Endothelial cell of umbilical vein (primary cell): ENCODE data around the gene SMARCA2. TPM values are rescaled to one million over a fixed set of nuclear protein-coding genes. Genes with fewer than 3 reads are reported as not detected.

Experiments used
- BruUV-seq: library from RNA; stranded (reverse); fragments of 400-500 nt; replicated peaks from 2 replicates; lab custom pipeline; 2021; lab: Mats Ljungman, UMichigan
- CTCF ChIA-PET: fragments of 300-600, 350-600 bp; sonication (Branson Sonifier 250); formaldehyde crosslinking; loops from one replicate; lab custom pipeline; 2021; ENCODE audit warnings: antibody characterized with exemption, inconsistent platforms; lab: Charles Lee
- POLR2A ChIA-PET: fragments of 300-600, 350-600 bp; sonication (Branson Sonifier 250); formaldehyde crosslinking; loops from one replicate; lab custom pipeline; 2021; ENCODE audit warnings: antibody characterized with exemption, inconsistent platforms; lab: Charles Lee
- DNase-seq: peaks from one replicate; pipeline ENCODE4 v3.0.0-alpha.2; 2011; ENCODE audit warnings: low read depth, low spot score
- FAIRE-seq: peaks from 2 replicates; lab custom pipeline; 2011; peaks lifted over from hg19 to GRCh38; lab: Jason Lieb, UNC
- H2AFZ ChIP-seq: 2 replicates; pipeline ENCODE4 v1.6.0; 2012; ENCODE audit warnings: low read depth, low read length, control low read depth, inconsistent platforms
- H3K27ac ChIP-seq: 2 replicates; pipeline ENCODE4 v1.5.1; 2011; ENCODE audit warnings: low read depth, mild to moderate bottlenecking, control low read depth, low read length, moderate library complexity; ENCODE audit not compliant: insufficient read depth
- H3K27me3 ChIP-seq, 2 experiments: 2 replicates each; pipeline versions ENCODE4 v1.6.0 to v1.6.1; 2011; ENCODE audit warnings: low read length in 2 of 2, mixed read lengths in 1 of 2; ENCODE audit not compliant: control insufficient read depth in 2 of 2, insufficient read depth in 2 of 2
- H3K36me3 ChIP-seq, 2 experiments: 2 replicates in 1 of 2; 3 replicates in 1 of 2; pipeline ENCODE4 v1.5.1; 2011; ENCODE audit warnings: low read length in 2 of 2, mild to moderate bottlenecking in 1 of 2, moderate library complexity in 1 of 2; ENCODE audit not compliant: control insufficient read depth in 2 of 2, insufficient read depth in 2 of 2; ENCODE audit errors: extremely low read depth in 1 of 2
- H3K4me1 ChIP-seq: 3 replicates; pipeline ENCODE4 v1.5.1; 2011; ENCODE audit warnings: mild to moderate bottlenecking, low read length; ENCODE audit not compliant: control insufficient read depth, insufficient read depth; ENCODE audit errors: extremely low read depth
- H3K4me2 ChIP-seq: 2 replicates; pipeline ENCODE4 v1.6.1; 2011; ENCODE audit warnings: low read length, control low read depth, mixed read lengths; ENCODE audit not compliant: insufficient read depth
- H3K4me3 ChIP-seq, 3 experiments: fragments of 200-600 bp in 1 of 3; sonication (generic), shearing (Covaris generic) in 1 of 3; replicated peaks in 1 of 3; 2 replicates each; pipeline ENCODE4 v1.5.1; 2011 to 2016; ENCODE audit warnings: control low read depth in 3 of 3, low read length in 3 of 3, mild to moderate bottlenecking in 2 of 3, inconsistent platforms in 1 of 3, low read depth in 1 of 3, moderate library complexity in 1 of 3; ENCODE audit not compliant: insufficient read depth in 1 of 3
- H3K79me2 ChIP-seq: 2 replicates; pipeline ENCODE4 v1.6.0; 2012; ENCODE audit warnings: low read length, inconsistent platforms; ENCODE audit not compliant: control insufficient read depth, insufficient read depth
- H3K9ac ChIP-seq: replicated peaks from 2 replicates; pipeline ENCODE3; 2011; ENCODE audit warnings: low read length, control low read depth; ENCODE audit not compliant: insufficient read depth; ENCODE audit errors: extremely low read depth
- H3K9me1 ChIP-seq: replicated peaks from 3 replicates; pipeline ENCODE4 v1.6.0; 2011; ENCODE audit warnings: mild to moderate bottlenecking, low read length; ENCODE audit not compliant: control insufficient read depth, insufficient read depth; ENCODE audit errors: extremely low read depth
- H3K9me3 ChIP-seq: replicated peaks from 2 replicates; pipeline ENCODE4 v1.5.1; 2012; ENCODE audit warnings: low read length, inconsistent platforms; ENCODE audit not compliant: control insufficient read depth, insufficient read depth
- H4K20me1 ChIP-seq: replicated peaks from 2 replicates; pipeline ENCODE3; 2011; ENCODE audit warnings: mild to moderate bottlenecking, low read length; ENCODE audit not compliant: control insufficient read depth, insufficient read depth; ENCODE audit errors: extremely low read depth
- EZH2 ChIP-seq: IDR thresholded peaks from 2 replicates; pipeline ENCODE4 v1.6.1; 2012; ENCODE audit warnings: borderline replicate concordance, low read depth, mild to moderate bottlenecking, moderate library complexity, low read length, inconsistent platforms; ENCODE audit not compliant: severe bottlenecking
- FOS ChIP-seq: IDR thresholded peaks from 2 replicates; pipeline ENCODE4 v1.6.1; 2011; ENCODE audit warnings: mild to moderate bottlenecking, low read length, moderate library complexity, borderline replicate concordance; ENCODE audit not compliant: insufficient read depth
- GATA2 ChIP-seq: IDR thresholded peaks from 2 replicates; pipeline ENCODE4 v1.7.0; 2011; ENCODE audit warnings: low read depth, mild to moderate bottlenecking, moderate library complexity, mixed read lengths, low read length; ENCODE audit not compliant: insufficient read length, insufficient read depth
- JUN ChIP-seq: IDR thresholded peaks from 2 replicates; pipeline ENCODE4 v1.6.1; 2011; ENCODE audit warnings: borderline replicate concordance, low read depth; ENCODE audit not compliant: insufficient read length, insufficient read depth
- MAX ChIP-seq: IDR thresholded peaks from 2 replicates; pipeline ENCODE4 v1.6.1; 2011; ENCODE audit not compliant: insufficient read depth, insufficient read length
- MYC ChIP-seq: IDR thresholded peaks from one replicate; pipeline ENCODE4 v1.6.1; 2011; ENCODE audit warnings: mild to moderate bottlenecking, low read depth, low read length
- POLR2A ChIP-seq: IDR thresholded peaks from 2 replicates; pipeline ENCODE4 v1.6.1; 2012; ENCODE audit warnings: low read depth, mild to moderate bottlenecking, control low read depth, low read length
- POLR2AphosphoS5 ChIP-seq: IDR thresholded peaks from 2 replicates; pipeline ENCODE4 v1.6.1; 2012; ENCODE audit warnings: low read depth, mild to moderate bottlenecking, control low read depth, low read length, moderate library complexity; ENCODE audit not compliant: insufficient read depth
- dilution Hi-C: fragments of 300-500 bp; cut with MboI; formaldehyde crosslinking; loops from one replicate; pipeline ENCODE4 v1.15.0; 2019; ENCODE audit warnings: low sequenced_read_pairs; ENCODE audit not compliant: extremely low pct_ligation_motif_present
- intact Hi-C: fragments of 100-400 bp; cut with micrococcal nuclease; formaldehyde crosslinking; loops from one replicate; pipeline ENCODE4 v1.10.0; 2022
- polyA plus RNA-seq, 4 experiments: library from polyadenylated mRNA; depleted of rRNA in 3 of 4; stranded (reverse) in 3 of 4; unstranded in 1 of 4; fragments of >200 nt; gene quantifications; 2 replicates each; pipeline versions ENCODE4 v1.2.1 to v1.2.3, GENCODE V29; 2011 to 2012; ENCODE audit warnings: missing spikeins in 1 of 4
- total RNA-seq: library from RNA; stranded (reverse); gene quantifications from 2 replicates; pipeline ENCODE4 v1.2.3, GENCODE V29; 2021
- TF ChIP-seq, protein P1 (sequence below), 2 donors: IDR thresholded peaks; 1 replicate in 1 of 2; 2 replicates in 1 of 2; pipeline ENCODE4 v1.5.1; 2011; ENCODE audit warnings: low read length in 2 of 2, mild to moderate bottlenecking in 2 of 2, moderate library complexity in 2 of 2, control low read depth in 1 of 2, inconsistent platforms in 1 of 2, low read depth in 1 of 2; ENCODE audit not compliant: insufficient read depth in 1 of 2; ENCODE audit errors: extremely low read depth in 1 of 2

The SMARCA2 gene
- total and polyA plus RNA-seq, 2 donors (not counting 3 experiments of a cell fraction or from before 2014, with no cell fraction given), result 54.5 to 79.9 TPM

GRCh38 chr9:2140600-2141223, 125.6 kb downstream of the SMARCA2 start:
- TF ChIP-seq, protein P1, sequence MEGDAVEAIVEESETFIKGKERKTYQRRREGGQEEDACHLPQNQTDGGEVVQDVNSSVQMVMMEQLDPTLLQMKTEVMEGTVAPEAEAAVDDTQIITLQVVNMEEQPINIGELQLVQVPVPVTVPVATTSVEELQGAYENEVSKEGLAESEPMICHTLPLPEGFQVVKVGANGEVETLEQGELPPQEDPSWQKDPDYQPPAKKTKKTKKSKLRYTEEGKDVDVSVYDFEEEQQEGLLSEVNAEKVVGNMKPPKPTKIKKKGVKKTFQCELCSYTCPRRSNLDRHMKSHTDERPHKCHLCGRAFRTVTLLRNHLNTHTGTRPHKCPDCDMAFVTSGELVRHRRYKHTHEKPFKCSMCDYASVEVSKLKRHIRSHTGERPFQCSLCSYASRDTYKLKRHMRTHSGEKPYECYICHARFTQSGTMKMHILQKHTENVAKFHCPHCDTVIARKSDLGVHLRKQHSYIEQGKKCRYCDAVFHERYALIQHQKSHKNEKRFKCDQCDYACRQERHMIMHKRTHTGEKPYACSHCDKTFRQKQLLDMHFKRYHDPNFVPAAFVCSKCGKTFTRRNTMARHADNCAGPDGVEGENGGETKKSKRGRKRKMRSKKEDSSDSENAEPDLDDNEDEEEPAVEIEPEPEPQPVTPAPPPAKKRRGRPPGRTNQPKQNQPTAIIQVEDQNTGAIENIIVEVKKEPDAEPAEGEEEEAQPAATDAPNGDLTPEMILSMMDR (IDR thresholded peaks at IDR 0.05; ENCODE audit: extremely low read depth in 1 of 2, insufficient read depth in 1 of 2, low read depth in 1 of 2, low read length in 2 of 2), result no peak
- TF ChIP-seq POLR2AphosphoS5 (no peak), FOS (no peak), MYC (no peak), MAX (no peak), POLR2A (no peak), EZH2 (no peak), JUN (no peak), GATA2 (no peak)

More at GRCh38 chr9:2140600-2141223, 125.6 kb downstream of the SMARCA2 start:
- no peak overlapping the region for H3K27ac ChIP-seq
- H3K79me2 ChIP-seq, result no peaks in the 10 kb centered on the region
- CTCF ChIA-PET, result no interaction called here
- H3K4me1 ChIP-seq, result no peaks in the 10 kb centered on the region
- FAIRE-seq, result no peak
- H4K20me1 ChIP-seq, result no peaks in the 10 kb centered on the region
- no peak for DNase-seq
- H2AFZ ChIP-seq, result no peak overlapping the region
- no peak overlapping the region for H3K9ac ChIP-seq
- no peaks in the 10 kb centered on the region for H3K36me3 ChIP-seq
- dilution Hi-C loops, result no loop called here
- no peaks in the 10 kb centered on the region for H3K9me3 ChIP-seq
- H3K27me3 ChIP-seq, result no peaks in the 10 kb centered on the region
- intact Hi-C loops, result no loop called here
- H3K4me3 ChIP-seq, result no peak overlapping the region
- no TSS peak for BruUV-seq
- POLR2A ChIA-PET, result no interaction called here
- no peak overlapping the region for H3K4me2 ChIP-seq
- no peaks in the 10 kb centered on the region for H3K9me1 ChIP-seq
